BE2C (cell line): Measurements from ENCODE around the gene SPECC1L.

ENCODE experiments used
- DNase-seq: peaks from one replicate; pipeline ENCODE4 v3.0.0-alpha.2; 2020
- H3K27me3 ChIP-seq: fragments of 250-450 bp; sonication (Bioruptor Pico); 2 replicates; pipeline ENCODE4 v1.5.1; 2020; ENCODE audit warnings: mild to moderate bottlenecking
- H3K36me3 ChIP-seq: fragments of 250-450 bp; sonication (Bioruptor Pico); 2 replicates; pipeline ENCODE4 v1.5.1; 2020; ENCODE audit warnings: mild to moderate bottlenecking
- H3K4me1 ChIP-seq: fragments of 250-450 bp; sonication (Bioruptor Pico); 2 replicates; pipeline ENCODE4 v1.5.1; 2020
- H3K4me3 ChIP-seq: 2 replicates; pipeline ENCODE4 v1.5.1; 2011; ENCODE audit warnings: low read depth, low read length
- H3K9me3 ChIP-seq: fragments of 250-450 bp; sonication (Bioruptor Pico); 2 replicates; pipeline ENCODE4 v1.5.1; 2020
- CTCF ChIP-seq: IDR thresholded peaks from 2 replicates; pipeline ENCODE4 v1.5.1; 2012; ENCODE audit warnings: mild to moderate bottlenecking, low read depth, low read length

SPECC1L gene

DNA sequence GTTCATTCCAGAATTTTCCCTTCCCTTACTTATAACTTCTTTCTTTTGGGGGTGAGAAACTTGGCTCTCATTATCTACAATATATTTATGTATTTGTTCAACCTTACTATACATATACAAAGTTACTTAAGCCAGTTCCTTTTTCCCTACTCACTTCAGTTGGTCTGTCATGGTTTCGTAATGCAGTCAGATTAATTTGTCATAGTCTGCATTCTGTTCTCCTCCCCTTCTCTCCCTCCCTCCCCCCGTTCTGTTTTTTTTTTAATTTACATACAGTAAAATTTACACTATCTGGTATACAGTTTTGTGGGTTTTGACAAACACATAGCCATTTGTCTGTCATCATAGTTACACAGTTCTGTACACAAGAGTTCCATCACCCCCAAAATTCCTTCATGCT lies 84.9 kb downstream of the SPECC1L start:
- H3K36me3 ChIP-seq = peaks cover 43% of the 10 kb centered on the region

DNA sequence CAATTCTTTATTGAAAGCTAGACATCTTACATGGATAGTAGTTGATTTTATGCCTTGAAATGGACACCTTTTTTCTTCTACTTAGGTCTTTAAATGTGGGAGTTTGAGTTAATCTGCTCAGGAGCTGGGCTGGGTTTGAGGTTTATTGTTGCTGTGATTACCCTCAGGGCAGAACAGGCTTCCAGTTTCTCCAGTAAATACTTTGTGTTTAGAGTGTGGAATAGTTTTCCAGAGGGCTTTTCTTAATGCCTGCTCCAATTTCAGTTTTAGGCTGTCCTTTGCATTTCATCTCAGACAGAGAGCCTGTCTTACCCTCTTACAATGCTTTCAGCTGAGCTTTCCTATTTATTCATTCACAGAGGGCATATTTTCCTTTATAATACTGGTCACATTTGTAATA lies 86.9 kb downstream of the SPECC1L start:
- H3K9me3 ChIP-seq = peaks cover 3% of the 10 kb centered on the region; the same call in 1 of the 2 replicates
- H3K4me1 ChIP-seq = peaks cover 2% of the 10 kb centered on the region
- no peak for DNase-seq
- no peak for TF ChIP-seq CTCF
- H3K4me3 ChIP-seq = no peak overlapping the region
- H3K36me3 ChIP-seq = peaks cover 43% of the 10 kb centered on the region
- no peaks in the 10 kb centered on the region for H3K27me3 ChIP-seq

More for the DNA sequence above, 84.9 kb downstream of the SPECC1L start:
- peaks cover 7% of the 10 kb centered on the region for H3K4me1 ChIP-seq
- TF ChIP-seq CTCF = no peak
- no peak for DNase-seq
- no peak overlapping the region for H3K4me3 ChIP-seq
- no peaks in the 10 kb centered on the region for H3K27me3 ChIP-seq
- peaks cover 3% of the 10 kb centered on the region; the same call in 1 of the 2 replicates for H3K9me3 ChIP-seq

- TF ChIP-seq CTCF = no peak
- DNase-seq = no peak
- Histone ChIP-seq H3K9me3 (peaks cover 3% of the 10 kb centered on the region; the same call in 1 of the 2 replicates), H3K4me3 (no peak overlapping the region), H3K27me3 (no peaks in the 10 kb centered on the region), H3K36me3 (peaks cover 48% of the 10 kb centered on the region), H3K4me1 (peaks cover 2% of the 10 kb centered on the region)
Measured at GRCh38 chr22:24358105-24358836, 87.6 kb downstream of the SPECC1L start.

DNA sequence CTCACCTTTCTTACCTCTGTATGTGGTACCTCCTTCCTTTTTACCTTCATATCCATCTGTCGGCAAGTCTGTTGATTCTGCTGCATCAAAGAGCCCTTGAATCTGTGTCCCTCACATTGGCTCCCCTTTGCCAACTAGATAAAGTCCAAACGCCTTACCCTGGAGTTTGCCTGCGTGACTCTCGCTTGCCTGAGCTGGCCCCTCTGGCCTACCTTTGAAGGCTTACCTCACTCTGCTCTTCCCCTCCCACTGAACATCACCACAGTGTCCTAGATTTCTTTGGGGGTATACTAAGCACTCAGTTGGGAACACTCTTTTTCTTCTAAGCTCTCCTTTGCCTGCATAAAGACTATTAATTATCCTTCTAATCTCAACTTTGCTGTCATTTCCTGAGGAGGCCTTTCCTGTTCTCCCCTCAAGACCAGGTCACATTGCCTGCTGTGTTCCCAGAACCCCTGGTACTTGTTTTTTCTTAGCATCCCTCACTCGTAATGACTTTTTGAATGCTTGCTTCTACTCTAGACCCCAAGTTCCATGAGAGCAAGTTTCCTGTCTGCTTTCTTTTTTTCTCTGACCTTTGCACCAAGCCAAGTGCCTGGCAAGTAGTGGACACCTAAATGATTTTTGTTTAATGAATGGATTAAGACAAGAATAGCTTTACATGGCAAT lies 89.0 kb downstream of the SPECC1L start:
- peaks cover 45% of the 10 kb centered on the region for H3K36me3 ChIP-seq
- H3K4me3 ChIP-seq = no peak overlapping the region
- no peak for DNase-seq
- H3K4me1 ChIP-seq = peaks cover 2% of the 10 kb centered on the region
- H3K9me3 ChIP-seq = no peaks in the 10 kb centered on the region
- H3K27me3 ChIP-seq = no peaks in the 10 kb centered on the region
- no peak for TF ChIP-seq CTCF

DNA sequence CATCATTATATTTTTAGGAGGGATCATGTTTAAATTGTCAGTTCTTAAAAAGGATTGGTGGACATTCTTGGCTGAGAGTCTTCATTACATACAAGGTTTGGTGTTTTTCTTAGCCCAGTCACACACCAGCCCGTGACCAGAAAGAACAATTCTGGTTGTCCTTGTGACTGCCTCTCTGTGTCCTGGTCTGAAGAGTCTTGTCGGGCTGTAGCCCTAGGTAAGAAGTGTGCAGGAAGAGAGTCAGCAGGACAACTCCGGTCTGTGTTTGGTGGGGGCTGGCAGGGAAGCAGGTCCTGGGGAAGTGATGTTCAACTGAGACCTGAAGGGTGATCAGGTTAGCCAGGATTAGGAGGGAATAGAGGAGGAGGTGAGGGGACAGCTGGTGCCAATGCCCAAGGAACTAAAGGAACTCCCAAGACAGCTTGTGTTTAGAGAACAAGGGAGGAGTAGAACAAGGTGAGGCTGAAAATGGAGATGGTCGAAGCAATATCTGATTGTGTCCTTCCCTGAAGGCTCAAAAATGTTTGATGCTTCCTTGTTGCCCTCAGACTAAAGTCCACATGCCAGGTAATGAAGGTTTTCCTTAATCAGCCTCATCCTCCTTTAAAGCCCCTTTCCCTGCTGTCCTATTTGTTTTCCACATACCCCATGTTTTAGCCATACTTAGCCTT lies 91.5 kb downstream of the SPECC1L start:
- Histone ChIP-seq H3K4me1 (peaks cover 2% of the 10 kb centered on the region; the same call in 1 of the 2 replicates), H3K9me3 (no peaks in the 10 kb centered on the region), H3K4me3 (no peak overlapping the region), H3K27me3 (no peaks in the 10 kb centered on the region), H3K36me3 (peaks cover 51% of the 10 kb centered on the region)
- TF ChIP-seq CTCF = no peak
- no peak for DNase-seq
